ENCODE data around the gene GREM1. TPM values are rescaled to one million over a fixed set of nuclear protein-coding genes. Genes with fewer than 3 reads are reported as not detected.

The GREM1 gene
- polyA plus RNA-seq, 10 donors = 0.67 to 6.2 (median 1.7) TPM

DNA sequence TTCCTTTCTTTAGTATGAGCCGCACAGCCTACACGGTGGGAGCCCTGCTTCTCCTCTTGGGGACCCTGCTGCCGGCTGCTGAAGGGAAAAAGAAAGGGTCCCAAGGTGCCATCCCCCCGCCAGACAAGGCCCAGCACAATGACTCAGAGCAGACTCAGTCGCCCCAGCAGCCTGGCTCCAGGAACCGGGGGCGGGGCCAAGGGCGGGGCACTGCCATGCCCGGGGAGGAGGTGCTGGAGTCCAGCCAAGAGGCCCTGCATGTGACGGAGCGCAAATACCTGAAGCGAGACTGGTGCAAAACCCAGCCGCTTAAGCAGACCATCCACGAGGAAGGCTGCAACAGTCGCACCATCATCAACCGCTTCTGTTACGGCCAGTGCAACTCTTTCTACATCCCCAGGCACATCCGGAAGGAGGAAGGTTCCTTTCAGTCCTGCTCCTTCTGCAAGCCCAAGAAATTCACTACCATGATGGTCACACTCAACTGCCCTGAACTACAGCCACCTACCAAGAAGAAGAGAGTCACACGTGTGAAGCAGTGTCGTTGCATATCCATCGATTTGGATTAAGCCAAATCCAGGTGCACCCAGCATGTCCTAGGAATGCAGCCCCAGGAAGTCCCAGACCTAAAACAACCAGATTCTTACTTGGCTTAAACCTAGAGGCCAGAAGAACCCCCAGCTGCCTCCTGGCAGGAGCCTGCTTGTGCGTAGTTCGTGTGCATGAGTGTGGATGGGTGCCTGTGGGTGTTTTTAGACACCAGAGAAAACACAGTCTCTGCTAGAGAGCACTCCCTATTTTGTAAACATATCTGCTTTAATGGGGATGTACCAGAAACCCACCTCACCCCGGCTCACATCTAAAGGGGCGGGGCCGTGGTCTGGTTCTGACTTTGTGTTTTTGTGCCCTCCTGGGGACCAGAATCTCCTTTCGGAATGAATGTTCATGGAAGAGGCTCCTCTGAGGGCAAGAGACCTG lies 13.2 kb downstream of the GREM1 start:
- no peak for DNase-seq

DNA sequence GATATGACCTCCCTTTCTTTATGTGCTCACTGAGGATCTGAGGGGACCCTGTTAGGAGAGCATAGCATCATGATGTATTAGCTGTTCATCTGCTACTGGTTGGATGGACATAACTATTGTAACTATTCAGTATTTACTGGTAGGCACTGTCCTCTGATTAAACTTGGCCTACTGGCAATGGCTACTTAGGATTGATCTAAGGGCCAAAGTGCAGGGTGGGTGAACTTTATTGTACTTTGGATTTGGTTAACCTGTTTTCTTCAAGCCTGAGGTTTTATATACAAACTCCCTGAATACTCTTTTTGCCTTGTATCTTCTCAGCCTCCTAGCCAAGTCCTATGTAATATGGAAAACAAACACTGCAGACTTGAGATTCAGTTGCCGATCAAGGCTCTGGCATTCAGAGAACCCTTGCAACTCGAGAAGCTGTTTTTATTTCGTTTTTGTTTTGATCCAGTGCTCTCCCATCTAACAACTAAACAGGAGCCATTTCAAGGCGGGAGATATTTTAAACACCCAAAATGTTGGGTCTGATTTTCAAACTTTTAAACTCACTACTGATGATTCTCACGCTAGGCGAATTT lies 14.9 kb downstream of the GREM1 start:
- DNase-seq = no peak

DNA sequence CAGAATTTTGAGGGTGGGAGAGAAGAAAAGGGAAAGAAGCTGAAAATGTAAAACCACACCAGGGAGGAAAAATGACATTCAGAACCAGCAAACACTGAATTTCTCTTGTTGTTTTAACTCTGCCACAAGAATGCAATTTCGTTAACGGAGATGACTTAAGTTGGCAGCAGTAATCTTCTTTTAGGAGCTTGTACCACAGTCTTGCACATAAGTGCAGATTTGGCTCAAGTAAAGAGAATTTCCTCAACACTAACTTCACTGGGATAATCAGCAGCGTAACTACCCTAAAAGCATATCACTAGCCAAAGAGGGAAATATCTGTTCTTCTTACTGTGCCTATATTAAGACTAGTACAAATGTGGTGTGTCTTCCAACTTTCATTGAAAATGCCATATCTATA lies 15.5 kb downstream of the GREM1 start:
- DNase-seq = no peak

DNA sequence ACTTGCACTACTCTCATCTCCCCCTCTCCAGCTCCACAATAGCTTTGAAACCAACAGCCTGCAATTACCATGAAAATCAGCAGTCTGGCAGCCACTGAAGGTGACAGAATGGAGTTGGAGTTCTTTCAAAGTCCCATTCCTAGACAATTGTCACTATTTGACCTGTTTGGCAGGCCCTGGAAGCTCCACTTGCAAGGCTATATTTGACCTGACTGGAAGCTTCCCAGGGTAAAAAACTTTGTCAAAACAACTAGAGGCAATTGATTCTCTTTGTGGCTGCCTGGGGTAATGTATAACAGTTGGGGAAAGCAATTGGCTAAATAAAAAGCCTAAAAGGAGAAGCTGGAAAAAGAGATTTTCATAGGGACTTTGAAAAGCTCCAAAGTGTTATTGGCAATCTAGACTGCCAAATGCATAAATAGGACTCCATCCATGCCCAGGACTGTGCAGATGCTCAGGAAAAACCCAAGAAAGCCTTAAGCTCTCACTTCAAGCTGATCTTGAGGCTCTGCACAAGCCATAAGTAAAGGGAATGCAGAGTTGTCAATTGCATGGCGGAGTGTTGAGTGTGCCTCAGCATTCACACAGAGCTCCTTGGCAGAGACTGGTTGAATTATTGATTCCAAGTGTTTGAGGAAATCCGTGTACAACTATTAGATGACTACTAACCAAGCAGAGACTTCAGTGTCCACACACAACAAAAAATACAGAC lies 18.3 kb downstream of the GREM1 start:
- no peak for DNase-seq

DNA sequence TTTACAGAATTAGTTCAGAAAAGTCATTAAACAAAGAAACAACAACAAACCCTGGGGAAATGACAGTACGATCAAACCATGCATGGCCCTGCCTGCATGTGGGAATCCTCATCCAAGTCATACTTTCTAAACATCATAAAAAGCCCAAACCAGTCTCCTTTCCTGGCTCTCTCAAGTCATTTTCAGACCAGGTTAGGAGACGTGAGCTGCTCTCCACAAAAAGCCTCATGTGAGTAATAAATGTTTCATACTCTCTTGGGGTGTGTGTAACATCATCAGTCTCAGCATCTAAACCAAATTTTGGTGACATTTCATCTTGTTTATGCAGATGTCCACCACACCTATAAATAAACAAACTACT lies 18.9 kb downstream of the GREM1 start:
- DNase-seq = no peak

DNA sequence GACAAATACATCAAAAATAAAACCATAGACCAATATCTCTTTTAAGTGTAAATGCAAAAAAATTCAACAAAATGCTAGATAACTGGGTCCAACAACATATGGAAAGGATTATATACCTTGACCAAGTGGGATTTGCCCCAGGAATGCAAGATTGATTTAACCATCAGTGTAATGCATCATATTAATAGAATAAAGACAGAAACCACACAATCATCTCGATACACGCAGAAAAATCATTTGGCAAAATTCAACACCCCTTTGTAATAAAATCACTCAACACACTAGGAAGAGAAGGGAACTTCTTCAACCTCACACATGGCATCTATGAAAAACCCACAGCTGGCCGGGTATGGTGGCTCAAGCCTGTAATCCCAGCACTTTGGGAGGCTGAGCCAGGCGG lies 19.5 kb downstream of the GREM1 start:
- no peak for DNase-seq

DNA sequence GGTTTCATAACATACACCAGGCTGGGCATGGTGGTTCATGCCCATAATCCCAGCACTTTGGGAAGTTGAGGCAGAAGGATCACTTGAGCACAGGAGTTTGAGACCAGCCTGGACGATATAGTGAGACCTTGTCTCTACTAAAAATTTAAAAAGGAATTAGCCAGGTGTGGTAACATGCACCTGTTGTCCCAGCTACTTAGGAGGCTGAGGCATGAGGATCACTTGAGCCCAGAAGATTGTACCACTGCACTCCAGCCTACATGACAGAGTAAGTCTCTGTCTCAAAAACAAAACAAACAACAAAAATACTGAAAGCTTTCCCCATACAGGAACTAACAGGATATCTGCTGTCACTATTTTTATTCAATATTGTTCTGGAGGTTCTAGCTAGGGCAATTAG lies 20.9 kb downstream of the GREM1 start:
- DNase-seq = no peak

DNA sequence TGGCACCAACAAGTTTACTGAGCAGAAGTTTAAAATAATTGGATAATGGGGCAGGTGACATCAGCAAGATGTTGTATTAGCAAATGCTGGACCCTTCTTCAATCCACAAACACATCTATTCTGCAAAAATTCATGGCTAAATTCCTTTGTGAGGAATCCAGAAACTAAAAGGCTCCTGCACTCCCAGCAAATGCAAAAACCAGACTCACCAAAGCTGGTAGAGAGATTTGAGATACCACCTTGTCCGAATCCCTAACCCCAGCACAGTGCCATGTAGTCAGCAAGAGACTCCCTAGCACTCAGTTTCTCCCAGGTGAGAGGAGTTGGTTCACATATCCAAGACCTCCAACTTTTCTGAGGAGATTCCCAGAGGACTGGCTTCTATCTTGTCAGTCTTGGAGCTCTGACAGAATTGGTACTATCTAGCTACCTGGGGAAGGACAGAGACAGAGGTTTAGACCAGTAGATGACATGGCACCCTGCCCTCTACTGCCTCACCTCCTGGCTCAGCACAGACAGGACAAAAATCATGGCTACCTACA lies 21.8 kb downstream of the GREM1 start:
- no peak for DNase-seq

DNA sequence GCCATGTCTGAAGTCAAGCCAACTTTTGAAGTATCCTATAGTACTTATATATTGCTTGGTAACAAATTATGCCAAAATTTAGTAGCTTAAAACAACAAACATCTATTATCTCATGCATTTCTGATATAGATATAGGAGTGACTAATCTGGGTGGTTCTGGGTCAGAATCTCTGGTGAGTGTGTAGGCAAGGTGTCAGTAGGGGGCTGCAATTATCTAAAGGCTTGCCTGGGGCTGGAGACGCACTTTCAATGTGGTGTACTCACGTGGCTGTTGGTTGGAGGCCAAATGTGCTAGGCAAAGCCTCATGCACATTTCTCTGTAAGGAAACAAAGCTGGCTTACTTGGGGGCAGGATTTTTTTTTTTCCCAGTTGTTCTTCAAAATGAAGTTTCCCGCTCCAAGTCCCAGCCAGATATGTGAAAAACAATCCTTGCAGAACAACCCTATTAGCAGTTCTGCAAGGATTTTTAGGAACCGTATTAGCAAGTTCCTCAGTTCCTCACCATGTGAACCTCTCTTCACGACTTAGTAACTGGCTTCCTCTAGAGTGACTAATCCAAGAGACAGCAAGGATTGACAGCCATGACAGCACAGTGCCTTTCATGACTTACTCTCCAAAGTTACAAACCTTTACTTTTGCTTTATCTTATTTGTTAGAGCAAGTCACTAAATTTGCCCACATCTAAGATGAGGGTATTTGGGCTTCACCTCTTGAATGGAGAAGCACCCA lies 25.8 kb downstream of the GREM1 start:
- DNase-seq = no peak

DNA sequence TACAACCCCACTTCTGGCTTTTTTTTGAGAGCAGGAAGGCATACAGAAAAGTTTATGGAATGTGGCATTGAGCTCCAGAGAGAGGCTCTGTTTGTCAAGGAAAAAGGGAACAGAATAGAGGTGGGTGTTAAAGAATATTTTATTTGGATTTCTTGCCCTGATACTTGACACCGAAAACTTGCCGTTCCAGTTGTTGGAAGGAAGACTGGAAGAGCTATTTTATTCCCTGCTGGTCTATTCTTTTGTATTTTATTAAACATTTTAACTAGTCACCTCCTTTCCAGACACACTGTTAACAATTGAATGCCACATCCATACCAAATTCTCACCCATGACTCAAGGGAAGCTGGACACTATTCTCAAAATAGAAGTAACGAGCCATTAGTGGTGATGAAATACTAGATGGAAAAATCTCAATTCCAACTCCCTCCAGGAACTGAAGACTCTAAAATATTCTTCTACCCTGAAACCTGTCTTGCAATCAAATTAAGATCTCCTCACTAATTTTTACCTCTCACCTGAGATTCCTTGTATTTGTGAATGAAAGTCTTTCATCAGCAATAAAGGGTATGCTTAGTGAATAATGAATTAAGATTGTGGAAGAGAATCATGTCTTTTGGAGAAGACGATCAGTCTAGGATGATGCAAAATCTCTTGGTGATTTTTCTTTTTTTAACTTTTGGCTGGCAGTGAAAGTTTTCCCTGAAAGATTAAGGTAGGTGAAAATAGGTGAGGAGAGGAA lies 28.5 kb downstream of the GREM1 start:
- DNase-seq = no peak

DNA sequence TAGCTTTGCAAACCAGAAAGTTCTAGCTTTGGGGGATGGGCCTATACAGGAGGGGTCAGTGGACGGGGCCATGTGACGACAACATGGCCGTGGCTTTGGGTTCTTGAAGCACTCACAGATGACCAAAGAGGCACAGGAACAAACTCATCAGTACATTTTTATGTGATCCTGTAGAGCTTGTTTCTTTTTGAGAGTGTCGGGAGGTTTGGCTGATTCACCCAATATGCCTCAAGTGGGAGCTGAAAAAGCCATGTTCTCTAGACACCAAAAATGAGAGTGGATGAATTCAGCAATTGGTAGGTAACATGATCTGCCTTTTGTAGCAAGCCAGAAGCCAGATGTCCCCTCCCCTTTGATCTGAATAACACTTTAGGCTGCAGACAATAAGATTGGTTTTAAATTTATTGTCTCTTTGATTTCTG lies 30.1 kb downstream of the GREM1 start:
- peak in 2 of 3 donors; percentile 7 to 50 for DNase-seq

DNA sequence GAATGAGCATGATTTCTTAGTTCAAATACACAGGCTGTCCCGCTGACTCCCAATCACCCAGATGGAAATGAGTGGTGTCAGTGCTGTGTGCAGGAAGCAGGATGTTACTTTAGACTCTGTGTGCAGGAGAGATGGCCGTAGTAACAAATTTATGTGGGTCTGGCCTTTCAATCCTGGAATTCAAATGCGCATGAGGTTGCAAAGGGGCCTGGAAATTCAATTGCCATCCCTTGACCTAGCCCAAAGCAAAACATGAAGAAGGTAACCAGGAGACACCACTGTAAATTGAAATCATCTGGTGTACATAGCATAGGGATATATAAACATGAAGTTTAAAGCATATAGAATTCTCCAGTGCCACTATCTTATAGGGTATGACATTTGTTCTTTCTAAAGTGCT lies 33.2 kb downstream of the GREM1 start:
- DNase-seq = no peak

DNA sequence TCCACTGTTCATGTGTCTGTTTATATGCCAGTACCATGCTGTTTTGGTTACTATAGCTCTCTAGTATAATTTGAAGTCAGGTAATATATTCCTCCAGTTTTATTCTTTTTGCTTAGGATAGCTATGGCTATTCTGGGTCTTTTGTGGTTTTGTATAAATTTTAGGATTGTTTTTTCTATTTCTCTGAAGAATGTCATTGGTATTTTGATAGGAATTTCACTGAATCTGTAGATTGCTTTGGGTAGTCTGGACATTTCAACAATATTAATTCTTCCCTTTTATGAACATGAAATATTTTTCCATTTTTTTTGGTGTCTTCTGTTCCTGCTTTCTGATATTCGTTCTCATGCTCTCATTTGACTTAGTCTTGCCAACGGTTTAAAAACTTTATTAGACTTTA lies 39.6 kb downstream of the GREM1 start:
- DNase-seq = no peak

DNA sequence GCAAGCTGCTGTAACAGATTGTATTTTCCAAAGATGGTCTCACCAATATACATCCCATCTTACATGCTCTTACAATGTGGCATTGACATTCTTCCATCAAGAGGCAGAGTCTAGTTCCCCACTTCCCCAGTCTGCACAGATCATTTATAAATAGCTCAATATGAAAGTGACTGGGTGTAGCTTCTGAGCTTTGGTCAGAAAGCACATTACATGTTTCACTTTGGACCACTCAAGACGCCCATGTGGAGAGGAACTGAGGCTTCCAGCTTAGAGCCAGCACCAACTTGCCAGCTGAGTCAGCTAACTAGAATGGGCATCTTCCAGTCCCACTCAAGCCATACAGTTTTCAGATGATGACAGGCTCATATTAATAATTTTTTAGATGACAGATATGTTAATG lies 45.5 kb downstream of the GREM1 start:
- no peak for DNase-seq

DNA sequence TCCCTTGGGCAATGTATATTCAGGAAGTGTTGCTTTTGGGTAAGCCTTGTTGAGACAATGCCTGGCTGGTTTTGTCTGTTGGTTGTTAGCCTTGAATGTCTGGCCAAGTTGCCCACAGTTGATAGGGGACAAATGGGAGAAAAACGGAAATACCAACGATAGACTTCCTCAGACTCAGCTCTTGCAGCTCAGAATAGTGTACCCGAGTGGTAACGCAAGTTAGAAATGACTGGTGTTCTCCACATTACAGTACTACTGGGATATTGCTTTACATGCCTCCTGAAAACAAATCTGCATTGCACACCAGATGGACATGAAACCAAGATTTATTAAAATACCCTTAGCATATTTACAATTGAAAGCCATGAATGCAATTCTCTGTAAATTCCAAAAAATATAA lies 47.4 kb downstream of the GREM1 start:
- DNase-seq = no peak

DNA sequence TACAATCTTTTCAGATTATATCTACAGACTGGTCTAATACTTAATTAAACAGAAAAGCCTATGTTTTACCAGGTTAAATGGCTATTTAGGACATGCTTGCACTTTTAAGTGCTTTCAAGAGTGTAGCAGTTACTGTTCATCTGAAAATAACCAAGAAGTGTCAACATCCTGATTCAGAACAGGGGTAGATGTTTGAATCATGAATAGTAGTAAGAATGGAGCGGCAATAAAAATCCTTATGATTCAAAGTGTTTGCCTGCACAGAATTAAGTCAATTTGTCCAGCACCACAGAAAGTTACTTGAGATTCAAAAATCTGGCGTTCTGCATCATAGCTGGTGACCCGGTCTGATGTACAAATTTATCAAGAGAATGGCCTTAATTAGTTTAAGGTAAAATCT lies 48.3 kb downstream of the GREM1 start:
- no peak for DNase-seq

DNA sequence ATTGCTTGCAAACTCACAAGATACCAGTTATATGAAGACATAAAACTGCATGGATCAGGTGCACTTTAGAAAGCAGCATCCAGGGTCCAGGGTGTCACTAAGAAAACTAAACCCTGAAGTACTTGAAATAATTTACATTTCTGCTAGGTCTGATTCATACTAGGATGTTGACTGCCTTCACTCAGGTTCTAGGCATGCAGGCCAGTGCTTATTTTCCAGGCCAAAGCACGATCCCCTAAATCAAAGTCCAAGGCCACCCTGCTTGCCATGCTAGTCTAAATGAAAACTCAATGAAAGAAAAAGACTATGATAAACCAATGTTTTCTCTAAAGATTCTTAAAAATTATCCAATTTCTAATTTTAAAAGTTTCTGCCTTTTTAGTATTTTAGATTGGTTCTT lies 49.4 kb downstream of the GREM1 start:
- no peak for DNase-seq

DNA sequence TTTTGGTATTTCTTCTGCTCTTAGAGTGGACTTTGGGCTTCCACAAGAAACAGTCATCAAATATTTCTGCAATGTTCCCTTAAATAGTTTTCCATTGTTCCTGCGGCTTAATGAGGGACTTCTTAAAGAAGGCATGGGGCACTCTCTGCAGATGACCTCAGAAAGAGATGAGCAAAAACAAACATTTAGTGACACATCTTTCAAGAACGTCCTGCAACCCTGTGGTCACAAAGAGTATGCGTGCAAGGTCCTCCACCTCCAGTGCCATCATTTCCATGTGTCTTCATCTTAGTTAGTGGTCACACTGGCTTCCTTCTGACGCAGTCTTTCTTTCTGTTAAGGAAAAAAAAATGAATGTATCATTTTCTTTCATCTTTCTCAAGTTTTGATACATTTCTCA lies 56.2 kb downstream of the GREM1 start:
- peak in 1 of 3 donors; percentile 90 for DNase-seq

DNA sequence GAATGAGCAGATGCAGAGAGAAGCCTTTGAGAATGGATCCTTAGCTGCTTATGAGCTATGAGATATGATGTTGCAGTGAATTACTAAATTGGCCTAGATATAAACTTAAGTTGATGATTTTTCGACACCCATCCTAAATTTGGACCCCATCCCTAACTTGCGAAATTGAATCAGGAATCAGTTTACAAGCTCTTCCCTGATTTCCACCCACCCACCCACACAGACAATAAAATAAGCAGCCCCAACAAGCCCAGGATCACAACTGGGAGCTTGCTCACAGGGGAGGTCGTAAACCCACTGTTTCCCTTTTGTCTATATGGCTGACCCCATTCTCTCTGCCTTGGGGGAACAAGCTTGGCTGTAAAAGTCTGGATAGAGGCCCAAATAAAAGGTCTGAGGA lies 57.3 kb downstream of the GREM1 start:
- DNase-seq = no peak

DNA sequence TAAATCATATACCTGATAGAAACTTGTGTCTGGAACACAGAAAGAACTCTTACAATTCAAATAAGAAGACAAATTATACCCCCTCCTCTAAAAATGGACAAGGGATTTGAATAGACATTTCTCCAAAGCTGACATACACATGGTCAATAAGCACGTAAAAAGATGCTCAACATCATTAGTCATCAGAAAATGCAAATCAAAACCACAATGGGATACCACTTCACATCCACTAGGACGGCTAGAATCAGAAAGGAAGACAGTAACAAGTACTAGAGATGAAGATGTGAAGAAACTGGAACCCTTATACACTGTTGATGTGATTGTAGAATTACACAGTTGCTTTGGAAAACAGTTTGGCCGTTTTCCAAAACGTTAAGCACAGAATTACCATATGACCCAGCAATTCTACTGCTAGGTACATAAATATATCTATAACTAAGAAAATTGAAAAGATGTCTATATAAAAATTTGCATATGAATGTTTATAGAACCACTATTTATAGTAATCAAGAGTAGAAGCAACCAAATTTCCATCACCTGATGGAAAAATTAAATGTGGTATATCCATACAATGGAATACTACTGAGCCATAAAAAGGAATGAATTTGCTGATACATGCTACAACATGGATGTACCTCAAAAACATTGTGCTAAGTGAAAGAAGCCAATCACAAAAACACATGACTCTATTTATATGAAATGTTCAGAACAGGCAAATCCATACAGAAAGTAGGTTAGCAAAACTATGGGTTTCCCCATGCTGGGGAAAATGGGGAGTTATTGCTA lies 60.8 kb downstream of the GREM1 start:
- no peak for DNase-seq
